ENCODE results near the gene TCEAL7.

DNA sequence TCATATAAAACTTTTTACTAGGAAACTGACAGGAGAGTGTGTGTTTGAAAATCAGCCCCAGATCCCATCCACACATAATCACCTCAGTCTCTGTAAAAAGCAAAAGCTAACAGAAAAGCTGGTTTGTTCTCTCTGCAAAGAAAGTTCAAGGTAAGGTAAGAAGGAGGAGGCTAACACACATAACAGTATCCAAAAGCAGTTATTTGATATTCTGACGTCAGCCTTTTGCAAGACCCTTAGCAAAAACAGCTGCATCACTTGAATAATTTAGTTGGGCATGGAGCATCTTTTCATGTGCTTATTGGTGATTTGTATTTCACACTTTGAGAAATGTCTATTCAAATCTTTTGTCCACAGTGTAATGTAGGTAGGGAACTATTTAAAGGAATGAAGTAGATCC lies 31.8 kb downstream of the TCEAL7 start:
- TF ChIP-seq CTCF (IDR thresholded peaks at IDR 0.05; ENCODE audit: borderline replicate concordance, extremely low read depth, low read length, poor library complexity, severe bottlenecking) (no peak), EZH2 (IDR thresholded peaks at IDR 0.05; ENCODE audit: borderline replicate concordance, low read depth, low read length, severe bottlenecking) (no peak)
